ENCODE results near the gene ARHGEF2.

Gene ARHGEF2

GRCh38 chr1:155976062-155976912 is 2.1 kb downstream of the ARHGEF2 start:
- peak overlapping the region; percentile 88 for H3K4me3 ChIP-seq (ENCODE audit: low read depth, low read length)
- DNase-seq (ENCODE audit: low read depth, low spot score), result no peak
- ChIA-PET POLR2A (interaction anchor here (0.5 to 6.2 kb wide), 11 partner anchors 8 to 1016 kb away, joined by 3 to 58 read pairs (median 4); partner anchors contain the start of gene KHDC4), CTCF (interaction anchor here (1.1 to 4.1 kb wide), 6 partner anchors 8 to 154 kb away, joined by 3 to 30 read pairs (median 18); no protein-coding TSS in a partner anchor)
- TF ChIP-seq CTCF (IDR thresholded peaks at IDR 0.05; ENCODE audit: insufficient read depth, low read length, missing control alignments), result no peak

GRCh38 chr1:155975375-155976061 is 2.8 kb downstream of the ARHGEF2 start:
- DNase-seq (ENCODE audit: low read depth, low spot score), result no peak
- TF ChIP-seq CTCF (IDR thresholded peaks at IDR 0.05; ENCODE audit: insufficient read depth, low read length, missing control alignments), result no peak
- peak overlapping the region; percentile 88 for H3K4me3 ChIP-seq (ENCODE audit: low read depth, low read length)
- POLR2A ChIA-PET, result interaction anchor here (0.5 to 6.2 kb wide), 10 partner anchors 8 to 1016 kb away, joined by 3 to 58 read pairs (median 4); partner anchors contain the start of gene KHDC4
- CTCF ChIA-PET, result interaction anchor here (1.1 to 4.1 kb wide), 7 partner anchors 13 to 154 kb away, joined by 3 to 30 read pairs (median 9); no protein-coding TSS in a partner anchor

- peak overlapping the region; percentile 88 for H3K4me3 ChIP-seq (ENCODE audit: low read depth, low read length)
- no peak for TF ChIP-seq CTCF (IDR thresholded peaks at IDR 0.05; ENCODE audit: insufficient read depth, low read length, missing control alignments)
- ChIA-PET POLR2A (interaction anchor here (0.6 to 6.2 kb wide), 4 partner anchors 9 to 42 kb away, joined by 4 to 58 read pairs (median 10); partner anchors contain the start of gene KHDC4), CTCF (interaction anchor here (1.0 to 2.8 kb wide), 3 partner anchors 11 to 20 kb away, joined by 3 to 9 read pairs (median 4); no protein-coding TSS in a partner anchor)
- no peak for DNase-seq (ENCODE audit: low read depth, low spot score)
These were observed 3.9 kb downstream of the ARHGEF2 start for GRCh38 chr1:155974208-155975115.

GRCh38 chr1:155973723-155974122 is 4.6 kb downstream of the ARHGEF2 start:
- ChIA-PET CTCF (interaction anchor here (0.7 to 2.8 kb wide), 3 partner anchors 10 to 17 kb away, joined by 3 to 9 read pairs (median 3); no protein-coding TSS in a partner anchor), POLR2A (interaction anchor here (3.4 to 6.2 kb wide), 2 partner anchors 10 to 12 kb away, joined by 16 to 58 read pairs; no protein-coding TSS in a partner anchor)
- no peak for DNase-seq (ENCODE audit: low read depth, low spot score)
- H3K4me3 ChIP-seq (ENCODE audit: low read depth, low read length), result no peak overlapping the region
- no peak for TF ChIP-seq CTCF (IDR thresholded peaks at IDR 0.05; ENCODE audit: insufficient read depth, low read length, missing control alignments)

GRCh38 chr1:155971910-155972809 is 6.2 kb downstream of the ARHGEF2 start:
- no peak for DNase-seq (ENCODE audit: low read depth, low spot score)
- CTCF ChIA-PET, result interaction anchor here (0.5 to 2.8 kb wide), 4 partner anchors 11 to 86 kb away, joined by 3 to 9 read pairs (median 4); no protein-coding TSS in a partner anchor
- no peak for TF ChIP-seq CTCF (IDR thresholded peaks at IDR 0.05; ENCODE audit: insufficient read depth, low read length, missing control alignments)
- no peak overlapping the region for H3K4me3 ChIP-seq (ENCODE audit: low read depth, low read length)
- POLR2A ChIA-PET, result no interaction called here
